Pancreas (tissue), 10 donors: Measurements from ENCODE around the gene NT5DC1. TPM values are rescaled to one million over a fixed set of nuclear protein-coding genes. Genes with fewer than 3 reads are reported as not detected.

Experiments
- ATAC-seq, 4 donors: fragments of 200-7000 bp; cut with Tn5 transposase; one replicate each; pipeline versions ENCODE4 v1.8.0 to v1.9.1; 2020; ENCODE audit warnings: mild to moderate bottlenecking in 4 of 4, moderate library complexity in 4 of 4
- DNase-seq, 6 donors: peaks; one replicate each; pipeline ENCODE4 v3.0.0-alpha.2; 2020
- FAIRE-seq: peaks from 2 replicates; lab custom pipeline; 2012; peaks lifted over from hg19 to GRCh38; lab: Jason Lieb, UNC
- H3K27ac ChIP-seq, 4 donors: fragments of 200-600 bp; sonication (generic); 1 replicate in 3 of 4; 2 replicates in 1 of 4; pipeline versions ENCODE4 v1.5.0 to v1.8.0; 2020
- H3K27me3 ChIP-seq, 4 donors: fragments of 200-600 bp; one replicate each; pipeline ENCODE4 v1.8.0; 2021
- H3K36me3 ChIP-seq, 3 donors: fragments of 200-600 bp; sonication (generic) in 1 of 3; one replicate each; pipeline versions ENCODE4 v1.5.0 to v1.8.0; 2020 to 2021
- H3K4me1 ChIP-seq, 3 donors: fragments of 200-600 bp; one replicate each; pipeline ENCODE4 v1.8.0; 2021
- H3K4me3 ChIP-seq, 4 donors: fragments of 200-600 bp; sonication (generic) in 2 of 4; one replicate each; pipeline versions ENCODE4 v1.5.0 to v1.8.0; 2020 to 2021
- H3K9me3 ChIP-seq, 4 donors: fragments of 200-600 bp; one replicate each; pipeline ENCODE4 v1.8.0; 2021
- WGBS, 2 donors: extraction: QIAGEN DNeasy Blood & Tissue Kit; methylation state at CpG; one replicate each; pipeline ENCODE4 v1.1.7; 2013; 5-methylcytosine and 5-hydroxymethylcytosine counted together
- intact Hi-C, 3 donors: fragments of 100-400 bp; cut with DNase I; formaldehyde crosslinking; loops; one replicate each; pipeline versions ENCODE4 v1.11.1 to v1.14.2; 2022
- polyA plus RNA-seq, 2 donors: library from polyadenylated mRNA; stranded (reverse); fragments of 200-250 nt; gene quantifications; one replicate each; pipeline ENCODE4 v1.2.3, GENCODE V29; 2013
- total RNA-seq, 6 donors: library from RNA; stranded (reverse); fragmentation: NEBNext Ultra II Directional in 4 of 6; extraction: Animal tissue kit (Norgen Biotek cat#: 25700) in 4 of 6; gene quantifications; one replicate each; pipeline versions ENCODE4 v1.2.1 to v1.2.4, GENCODE V29; 2021 to 2023
- TF ChIP-seq, protein P1 (sequence below), 4 donors: fragments of 200-600 bp; sonication (generic) in 3 of 4; IDR thresholded peaks; one replicate each; pipeline versions ENCODE4 v1.5.0 to v1.8.0; 2021; ENCODE audit warnings: antibody characterized with exemption in 4 of 4
- donor health status: healthy with polysubstance abuse.
- donor health status: DM: no; HTN: no; CAD: no; lungs with moderate emphysema.
- donor health status: DM: no; HTN: no; CAD: no.
- donor health status: control.
- donor health status: control.
- donor health status: Bipolar disorder and iron deficiency.
- donor health status: DM: yes; HTN: yes; CAD: no.
- donor health status: DM: no; HTN: no; CAD: no.
- donor health status: DM: no; HTN: no; CAD: no.
- donor health status: DM: yes; HTN: yes; CAD: no.

The NT5DC1 gene
- total and polyA plus RNA-seq, 8 donors = 4.4 to 28.3 (median 20.4) TPM

GRCh38 chr6:116074732-116075390 is 25.8 kb upstream of the NT5DC1 start:
- DNase-seq = no peak
- WGBS, 2 donors = 83 to 99% methylated on average over 2 of the region's 2 CpGs
- no peaks in the 10 kb centered on the region for H3K27me3 ChIP-seq
- H3K27ac ChIP-seq = no peak overlapping the region
- no peaks in the 10 kb centered on the region for H3K36me3 ChIP-seq
- TF ChIP-seq, protein P1, sequence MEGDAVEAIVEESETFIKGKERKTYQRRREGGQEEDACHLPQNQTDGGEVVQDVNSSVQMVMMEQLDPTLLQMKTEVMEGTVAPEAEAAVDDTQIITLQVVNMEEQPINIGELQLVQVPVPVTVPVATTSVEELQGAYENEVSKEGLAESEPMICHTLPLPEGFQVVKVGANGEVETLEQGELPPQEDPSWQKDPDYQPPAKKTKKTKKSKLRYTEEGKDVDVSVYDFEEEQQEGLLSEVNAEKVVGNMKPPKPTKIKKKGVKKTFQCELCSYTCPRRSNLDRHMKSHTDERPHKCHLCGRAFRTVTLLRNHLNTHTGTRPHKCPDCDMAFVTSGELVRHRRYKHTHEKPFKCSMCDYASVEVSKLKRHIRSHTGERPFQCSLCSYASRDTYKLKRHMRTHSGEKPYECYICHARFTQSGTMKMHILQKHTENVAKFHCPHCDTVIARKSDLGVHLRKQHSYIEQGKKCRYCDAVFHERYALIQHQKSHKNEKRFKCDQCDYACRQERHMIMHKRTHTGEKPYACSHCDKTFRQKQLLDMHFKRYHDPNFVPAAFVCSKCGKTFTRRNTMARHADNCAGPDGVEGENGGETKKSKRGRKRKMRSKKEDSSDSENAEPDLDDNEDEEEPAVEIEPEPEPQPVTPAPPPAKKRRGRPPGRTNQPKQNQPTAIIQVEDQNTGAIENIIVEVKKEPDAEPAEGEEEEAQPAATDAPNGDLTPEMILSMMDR (IDR thresholded peaks at IDR 0.05) = no peak
- no peaks in the 10 kb centered on the region for H3K4me1 ChIP-seq
- no peak overlapping the region for H3K4me3 ChIP-seq
- H3K9me3 ChIP-seq = no peaks in the 10 kb centered on the region
- no peak for ATAC-seq
- FAIRE-seq = no peak
- intact Hi-C loops = no loop called here

GRCh38 chr6:116078522-116078921 is 22.1 kb upstream of the NT5DC1 start:
- DNase-seq = no peak
- TF ChIP-seq, protein P1 (IDR thresholded peaks at IDR 0.05) = no peak
- H3K27ac ChIP-seq = no peak overlapping the region
- no peaks in the 10 kb centered on the region for H3K27me3 ChIP-seq
- WGBS, 2 donors = 67 to 73% methylated on average over 3 of the region's 3 CpGs
- no peaks in the 10 kb centered on the region for H3K9me3 ChIP-seq
- intact Hi-C loops = no loop called here
- no peaks in the 10 kb centered on the region for H3K36me3 ChIP-seq
- no peak for FAIRE-seq
- ATAC-seq = no peak
- H3K4me3 ChIP-seq = no peak overlapping the region
- H3K4me1 ChIP-seq = no peaks in the 10 kb centered on the region

DNA sequence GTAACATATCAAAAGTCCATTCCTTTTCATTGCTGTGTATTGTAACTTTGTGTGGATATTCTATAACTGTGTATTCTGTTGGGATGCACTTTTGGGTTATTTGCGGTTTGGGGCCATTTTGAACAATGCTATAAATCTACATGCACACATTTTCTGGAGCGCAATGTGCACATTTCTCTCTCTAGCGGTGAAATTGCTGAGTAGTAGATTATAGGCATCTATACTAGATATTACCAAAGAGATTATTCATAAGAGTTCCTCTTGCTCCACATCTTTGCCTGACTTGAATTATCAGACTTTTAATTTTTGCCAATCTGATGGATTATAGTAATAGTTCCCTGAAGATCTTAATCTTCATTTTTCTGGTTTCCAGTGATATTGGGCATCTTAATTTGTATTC is 21.7 kb upstream of the NT5DC1 start:
- Histone ChIP-seq H3K27ac (no peak overlapping the region), H3K4me1 (no peaks in the 10 kb centered on the region), H3K27me3 (no peaks in the 10 kb centered on the region), H3K9me3 (no peaks in the 10 kb centered on the region), H3K36me3 (no peaks in the 10 kb centered on the region), H3K4me3 (no peak overlapping the region)
- TF ChIP-seq, protein P1 (IDR thresholded peaks at IDR 0.05) = no peak
- no peak for FAIRE-seq
- no peak for DNase-seq
- 95 to 98% methylated on average over 3 of the region's 3 CpGs for WGBS, 2 donors
- ATAC-seq = no peak
- intact Hi-C loops = no loop called here

DNA sequence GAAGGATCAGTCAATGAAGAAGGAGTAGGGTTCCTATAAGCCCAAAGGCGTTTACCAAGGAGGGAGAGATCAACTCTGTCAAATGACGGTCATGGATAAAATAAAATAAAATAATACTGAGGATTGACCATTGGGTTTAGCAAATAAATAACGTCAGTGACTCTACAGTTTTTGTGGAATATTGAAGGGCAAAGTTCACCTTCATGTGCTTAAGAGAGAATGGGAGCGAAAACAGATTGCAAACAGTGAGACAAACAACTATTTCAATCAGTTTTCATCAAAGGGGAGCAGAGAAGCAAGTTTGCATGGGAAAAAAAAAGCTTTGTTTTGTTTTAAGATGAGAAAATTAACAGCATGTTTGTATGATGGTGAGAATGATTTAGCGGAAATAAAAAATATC is 17.6 kb upstream of the NT5DC1 start:
- TF ChIP-seq, protein P1 (IDR thresholded peaks at IDR 0.05) = no peak
- no peak for ATAC-seq
- 73 to 81% methylated on average over 5 of the region's 5 CpGs for WGBS, 2 donors

GRCh38 chr6:116084284-116084683 is 16.4 kb upstream of the NT5DC1 start:
- Histone ChIP-seq H3K36me3 (no peaks in the 10 kb centered on the region), H3K9me3 (no peaks in the 10 kb centered on the region), H3K4me3 (no peak overlapping the region), H3K27ac (no peak overlapping the region), H3K27me3 (no peaks in the 10 kb centered on the region), H3K4me1 (no peaks in the 10 kb centered on the region)
- FAIRE-seq (no peak), ATAC-seq (no peak), DNase-seq (no peak)
- intact Hi-C loops = loop anchor here in 1 of 3 donors (10.0 kb wide), 1 partner anchor 69 kb away; no protein-coding TSS in a partner anchor
- TF ChIP-seq, protein P1 (IDR thresholded peaks at IDR 0.05) = no peak
- WGBS, 2 donors = 76 to 78% methylated on average over 2 of the region's 2 CpGs

More for the DNA sequence above, 17.6 kb upstream of the NT5DC1 start:
- Histone ChIP-seq H3K27me3 (no peaks in the 10 kb centered on the region), H3K27ac (no peak overlapping the region), H3K9me3 (no peaks in the 10 kb centered on the region), H3K36me3 (no peaks in the 10 kb centered on the region), H3K4me3 (no peak overlapping the region), H3K4me1 (no peaks in the 10 kb centered on the region)
- FAIRE-seq = no peak
- no peak for DNase-seq
- intact Hi-C loops = loop anchor here in 1 of 3 donors (10.0 kb wide), 1 partner anchor 68 kb away; no protein-coding TSS in a partner anchor
